ENCODE data around the gene FGL2. TPM values are rescaled to one million over a fixed set of nuclear protein-coding genes. Genes with fewer than 3 reads are reported as not detected.

The FGL2 gene
- total and polyA plus RNA-seq, 2 donors from 2014 or later = 27.5 to 96.9 TPM

GRCh38 chr7:77244222-77244934 lies 44.8 kb upstream of the FGL2 start:
- peak overlapping the region; percentile 2 to 63 for H3K27ac ChIP-seq (ENCODE audit: low read depth in 2 of 2, low read length in 2 of 2)
- peak overlapping the region in 2 of 3 donors; percentile 63 to 70 for H3K4me3 ChIP-seq (ENCODE audit: low read length in 3 of 3)
- no peak for TF ChIP-seq CTCF (IDR thresholded peaks at IDR 0.05; ENCODE audit: borderline replicate concordance, extremely low read depth, insufficient read depth)
- H3K9ac ChIP-seq (ENCODE audit: low read length in 3 of 3) = peak overlapping the region in 1 of 3 donors; percentile 42
- intact Hi-C loops (cut with DNase I) = no loop called here
- FAIRE-seq (peak; percentile 76), DNase-seq (peak in 1 of 5 donors; percentile 3)
- no peaks in the 10 kb centered on the region for H3K36me3 ChIP-seq (ENCODE audit: control insufficient read depth in 2 of 3, insufficient read depth in 3 of 3, low read length in 3 of 3)
- no peaks in the 10 kb centered on the region for H3K27me3 ChIP-seq (ENCODE audit: control insufficient read depth, insufficient read depth, low read length)
- no peaks in the 10 kb centered on the region for H3K9me3 ChIP-seq (ENCODE audit: control insufficient read depth in 2 of 3, insufficient read depth in 1 of 3, low read length in 3 of 3)
- peaks cover 0 to 14% (median 6%) of the 10 kb centered on the region in 3 donors for H3K4me1 ChIP-seq (ENCODE audit: control insufficient read depth in 2 of 3, insufficient read depth in 2 of 3, low read depth in 1 of 3, low read length in 3 of 3)

GRCh38 chr7:77242554-77242953 lies 42.9 kb upstream of the FGL2 start:
- H3K4me3 ChIP-seq (ENCODE audit: low read length in 3 of 3) = peak overlapping the region in 2 of 3 donors; percentile 30 to 32
- no peak overlapping the region for H3K27ac ChIP-seq (ENCODE audit: low read depth in 2 of 2, low read length in 2 of 2)
- no peaks in the 10 kb centered on the region for H3K9me3 ChIP-seq (ENCODE audit: control insufficient read depth in 2 of 3, insufficient read depth in 1 of 3, low read length in 3 of 3)
- intact Hi-C loops (cut with DNase I) = no loop called here
- no peaks in the 10 kb centered on the region for H3K27me3 ChIP-seq (ENCODE audit: control insufficient read depth, insufficient read depth, low read length)
- H3K9ac ChIP-seq (ENCODE audit: low read length in 3 of 3) = no peak overlapping the region
- TF ChIP-seq CTCF (IDR thresholded peaks at IDR 0.05; ENCODE audit: borderline replicate concordance, extremely low read depth, insufficient read depth) = no peak
- no peaks in the 10 kb centered on the region for H3K36me3 ChIP-seq (ENCODE audit: control insufficient read depth in 2 of 3, insufficient read depth in 3 of 3, low read length in 3 of 3)
- H3K4me1 ChIP-seq (ENCODE audit: control insufficient read depth in 2 of 3, insufficient read depth in 2 of 3, low read depth in 1 of 3, low read length in 3 of 3) = peaks cover 0 to 14% (median 8%) of the 10 kb centered on the region in 3 donors
- DNase-seq (no peak), FAIRE-seq (no peak)

DNA sequence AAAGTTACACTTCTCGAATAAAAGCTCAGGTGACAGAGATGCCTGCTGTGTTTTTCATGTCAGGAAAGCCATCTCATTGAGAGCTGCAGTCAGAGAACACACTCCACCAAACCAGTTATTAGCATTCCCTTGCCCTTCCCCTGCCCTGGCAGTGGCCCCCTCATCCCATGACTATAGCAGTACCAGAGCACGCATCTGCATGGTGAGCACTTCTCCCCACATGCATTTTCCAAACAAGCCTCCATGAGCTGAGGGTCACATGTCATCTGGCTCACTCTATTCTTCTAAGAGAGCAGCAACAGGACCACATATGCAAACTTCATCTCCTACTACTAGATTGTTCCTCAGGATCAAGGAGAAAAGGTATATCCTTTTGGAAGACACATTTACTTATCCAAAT lies 42.4 kb upstream of the FGL2 start:
- DNase-seq = peak in 1 of 5 donors; percentile 6
- Histone ChIP-seq H3K9ac (ENCODE audit: low read length in 3 of 3) (no peak overlapping the region), H3K36me3 (ENCODE audit: control insufficient read depth in 2 of 3, insufficient read depth in 3 of 3, low read length in 3 of 3) (no peaks in the 10 kb centered on the region), H3K27me3 (ENCODE audit: control insufficient read depth, insufficient read depth, low read length) (no peaks in the 10 kb centered on the region), H3K27ac (ENCODE audit: low read depth in 2 of 2, low read length in 2 of 2) (no peak overlapping the region), H3K4me1 (ENCODE audit: control insufficient read depth in 2 of 3, insufficient read depth in 2 of 3, low read depth in 1 of 3, low read length in 3 of 3) (peaks cover 0 to 14% (median 8%) of the 10 kb centered on the region in 3 donors), H3K9me3 (ENCODE audit: control insufficient read depth in 2 of 3, insufficient read depth in 1 of 3, low read length in 3 of 3) (no peaks in the 10 kb centered on the region), H3K4me3 (ENCODE audit: low read length in 3 of 3) (peak overlapping the region in 2 of 3 donors; percentile 30 to 32)
- TF ChIP-seq CTCF (IDR thresholded peaks at IDR 0.05; ENCODE audit: borderline replicate concordance, extremely low read depth, insufficient read depth) = no peak
- FAIRE-seq = no peak
- intact Hi-C loops (cut with DNase I) = no loop called here
